ENCODE data around the gene PGA5. TPM values are rescaled to one million over a fixed set of nuclear protein-coding genes. Genes with fewer than 3 reads are reported as not detected.

The PGA5 gene
- polyA plus RNA-seq, 1 donor from 2014 or later: not detected

GRCh38 chr11:61293867-61294716, 53.1 kb downstream of the PGA5 start:
- H4K20me1 ChIP-seq (ENCODE audit: insufficient read depth): no peaks in the 10 kb centered on the region
- no peaks in the 10 kb centered on the region for H3K36me3 ChIP-seq (ENCODE audit: insufficient read depth, low read length)
- peak overlapping the region; percentile 84 for H3K4me2 ChIP-seq (ENCODE audit: low read length)
- H2AFZ ChIP-seq (ENCODE audit: low read depth, low read length): peak overlapping the region; percentile 33
- peaks cover 6% of the 10 kb centered on the region for H3K79me2 ChIP-seq (replicated peaks; ENCODE audit: insufficient read depth, low read length)
- peak overlapping the region; percentile 95 for H3K4me3 ChIP-seq (ENCODE audit: low read length)
- H3K9me2 ChIP-seq (ENCODE audit: insufficient read depth, low read length): no peaks in the 10 kb centered on the region
- H3F3A ChIP-seq (ENCODE audit: insufficient read depth, low read length, poor library complexity, severe bottlenecking): no peaks in the 10 kb centered on the region
- peak overlapping the region; percentile 49 for H3K27ac ChIP-seq (ENCODE audit: low read length)
- TF ChIP-seq EP300 (conservative IDR thresholded peaks at IDR 0.05; ENCODE audit: poor library complexity, severe bottlenecking) (no peak), MXI1 (conservative IDR thresholded peaks at IDR 0.05; ENCODE audit: poor library complexity, severe bottlenecking) (peak; percentile 95)
- H3K9me3 ChIP-seq (ENCODE audit: low read length): no peaks in the 10 kb centered on the region
- peak overlapping the region; percentile 78 for H3K9ac ChIP-seq (ENCODE audit: low read length)
- H3K27me3 ChIP-seq (ENCODE audit: insufficient read depth, low read depth, low read length): no peaks in the 10 kb centered on the region

- Histone ChIP-seq H3K27ac (ENCODE audit: low read length) (peak within 1 kb of the TSS; percentile 49), H3K36me3 (ENCODE audit: insufficient read depth, low read length) (no peaks in the 10 kb centered on the region), H2AFZ (ENCODE audit: low read depth, low read length) (peak within 1 kb of the TSS; percentile 65), H3K4me2 (ENCODE audit: low read length) (peak within 1 kb of the TSS; percentile 84), H3K4me3 (ENCODE audit: low read length) (peak within 1 kb of the TSS; percentile 95), H3K9ac (ENCODE audit: low read length) (peak within 1 kb of the TSS; percentile 78), H4K20me1 (ENCODE audit: insufficient read depth) (no peaks in the 10 kb centered on the region), H3K27me3 (ENCODE audit: insufficient read depth, low read depth, low read length) (no peaks in the 10 kb centered on the region), H3K79me2 (replicated peaks; ENCODE audit: insufficient read depth, low read length) (peaks cover 6% of the 10 kb centered on the region), H3K9me2 (ENCODE audit: insufficient read depth, low read length) (no peaks in the 10 kb centered on the region), H3F3A (ENCODE audit: insufficient read depth, low read length, poor library complexity, severe bottlenecking) (no peaks in the 10 kb centered on the region), H3K9me3 (ENCODE audit: low read length) (no peaks in the 10 kb centered on the region)
- TF ChIP-seq EP300 (conservative IDR thresholded peaks at IDR 0.05; ENCODE audit: poor library complexity, severe bottlenecking): no peak
- peak; percentile 71 for TF ChIP-seq MXI1 (conservative IDR thresholded peaks at IDR 0.05; ENCODE audit: poor library complexity, severe bottlenecking)
- TF ChIP-seq REST (IDR thresholded peaks at IDR 0.05; ENCODE audit: borderline replicate concordance): peak; percentile 1
- peak; percentile 62 for TF ChIP-seq POLR2AphosphoS5 (IDR thresholded peaks at IDR 0.05)
- peak; percentile 63 for TF ChIP-seq RAD21 (conservative IDR thresholded peaks at IDR 0.05)
- no peak for TF ChIP-seq EZH2 (IDR thresholded peaks at IDR 0.05; ENCODE audit: borderline replicate concordance, insufficient read depth, low read length, poor library complexity, severe bottlenecking)
- TF ChIP-seq CTCF (IDR thresholded peaks at IDR 0.05; ENCODE audit: poor library complexity, severe bottlenecking): peak; percentile 75
- peak; percentile 64 for TF ChIP-seq SMC3 (conservative IDR thresholded peaks at IDR 0.05; ENCODE audit: poor library complexity)
Observed at GRCh38 chr11:61294717-61295595, 54.0 kb downstream of the PGA5 start, which contains the start of gene VWCE. Gene VWCE, minus strand, starts transcription at chr11:61295316. Its CDS starts 279 bp downstream, at chr11:61295037.

Data from neural cell (in vitro differentiated cells).